Measurements from ENCODE around the gene SLC19A2. TPM values are rescaled to one million over a fixed set of nuclear protein-coding genes. Genes with fewer than 3 reads are reported as not detected.

Gene SLC19A2
- total and polyA plus RNA-seq, 5 donors, result 11.2 to 26.5 (median 16.6) TPM

- Histone ChIP-seq H3K27ac (ENCODE audit: low read length) (no peak overlapping the region), H3K4me3 (ENCODE audit: low read length) (no peak overlapping the region), H3K9me3 (ENCODE audit: control insufficient read depth, low read length) (no peaks in the 10 kb centered on the region), H3K4me1 (ENCODE audit: control insufficient read depth, insufficient read depth, low read length) (no peaks in the 10 kb centered on the region), H3K27me3 (ENCODE audit: control insufficient read depth, insufficient read depth) (no peaks in the 10 kb centered on the region)
- intact Hi-C loops (cut with DNase I), result no loop called here
- ATAC-seq, result no peak
- 88% methylated on average over 2 of the region's 2 CpGs for WGBS
- no peak for DNase-seq
These were observed 32.8 kb downstream of the SLC19A2 start for GRCh38 chr1:169452921-169453320.

GRCh38 chr1:169451218-169451824 lies 34.4 kb downstream of the SLC19A2 start:
- intact Hi-C loops (cut with DNase I), result no loop called here

GRCh38 chr1:169443923-169444322 lies 41.8 kb downstream of the SLC19A2 start:
- no peak for DNase-seq
- no peak for ATAC-seq
- intact Hi-C loops (cut with DNase I), result no loop called here
- no peaks in the 10 kb centered on the region for H3K9me3 ChIP-seq (ENCODE audit: control insufficient read depth, low read length)
- H3K4me1 ChIP-seq (ENCODE audit: control insufficient read depth, insufficient read depth, low read length), result no peaks in the 10 kb centered on the region
- H3K27me3 ChIP-seq (ENCODE audit: control insufficient read depth, insufficient read depth), result no peaks in the 10 kb centered on the region
- no peak overlapping the region for H3K4me3 ChIP-seq (ENCODE audit: low read length)
- H3K27ac ChIP-seq (ENCODE audit: low read length), result no peak overlapping the region
- 54% methylated on average over 3 of the region's 3 CpGs for WGBS

More at GRCh38 chr1:169451218-169451824, 34.4 kb downstream of the SLC19A2 start:
- WGBS, result 83% methylated on average over 1 of the region's 1 CpG
- DNase-seq (no peak), ATAC-seq (no peak)
- H3K27me3 ChIP-seq (ENCODE audit: control insufficient read depth, insufficient read depth), result no peaks in the 10 kb centered on the region
- no peak overlapping the region for H3K4me3 ChIP-seq (ENCODE audit: low read length)
- no peaks in the 10 kb centered on the region for H3K9me3 ChIP-seq (ENCODE audit: control insufficient read depth, low read length)
- no peaks in the 10 kb centered on the region for H3K4me1 ChIP-seq (ENCODE audit: control insufficient read depth, insufficient read depth, low read length)
- H3K27ac ChIP-seq (ENCODE audit: low read length), result no peak overlapping the region

- peak; percentile 97 to 99 for ATAC-seq
- intact Hi-C loops (cut with DNase I), result no loop called here
- WGBS, result 2% methylated on average over 29 of the region's 29 CpGs
- Histone ChIP-seq H3K9me3 (ENCODE audit: control insufficient read depth, low read length) (no peaks in the 10 kb centered on the region), H3K4me3 (ENCODE audit: low read length) (peak within 1 kb of the TSS; percentile 66), H3K27me3 (ENCODE audit: control insufficient read depth, insufficient read depth) (no peaks in the 10 kb centered on the region), H3K27ac (ENCODE audit: low read length) (no peak within 1 kb of the TSS), H3K4me1 (ENCODE audit: control insufficient read depth, insufficient read depth, low read length) (no peaks in the 10 kb centered on the region)
- DNase-seq, result peak; percentile 78 to 89 (median 87)
These were observed 58.6 kb downstream of the SLC19A2 start, which contains the start of gene CCDC181 for GRCh38 chr1:169427081-169427641. Gene CCDC181 (minus strand): TSS chr1:169427474. CDS start chr1:169424927, 2,547 bp downstream.

GRCh38 chr1:169426174-169426705 lies 59.5 kb downstream of the SLC19A2 start:
- Histone ChIP-seq H3K27me3 (ENCODE audit: control insufficient read depth, insufficient read depth) (no peaks in the 10 kb centered on the region), H3K27ac (ENCODE audit: low read length) (no peak overlapping the region), H3K4me3 (ENCODE audit: low read length) (peak overlapping the region; percentile 66), H3K9me3 (ENCODE audit: control insufficient read depth, low read length) (no peaks in the 10 kb centered on the region), H3K4me1 (ENCODE audit: control insufficient read depth, insufficient read depth, low read length) (no peaks in the 10 kb centered on the region)
- ATAC-seq (no peak), DNase-seq (no peak)
- 50% methylated on average over 6 of the region's 6 CpGs for WGBS
- intact Hi-C loops (cut with DNase I), result no loop called here

GRCh38 chr1:169421309-169421708 lies 64.4 kb downstream of the SLC19A2 start:
- intact Hi-C loops (cut with DNase I), result no loop called here
- WGBS, result 69% methylated on average over 5 of the region's 5 CpGs
- no peak for DNase-seq
- H3K27me3 ChIP-seq (ENCODE audit: control insufficient read depth, insufficient read depth), result no peaks in the 10 kb centered on the region
- no peak overlapping the region for H3K4me3 ChIP-seq (ENCODE audit: low read length)
- no peaks in the 10 kb centered on the region for H3K9me3 ChIP-seq (ENCODE audit: control insufficient read depth, low read length)
- no peak overlapping the region for H3K27ac ChIP-seq (ENCODE audit: low read length)
- no peaks in the 10 kb centered on the region for H3K4me1 ChIP-seq (ENCODE audit: control insufficient read depth, insufficient read depth, low read length)
- ATAC-seq, result no peak

GRCh38 chr1:169414952-169415351 lies 70.8 kb downstream of the SLC19A2 start:
- intact Hi-C loops (cut with DNase I), result no loop called here
- ATAC-seq, result no peak
- Histone ChIP-seq H3K27ac (ENCODE audit: low read length) (no peak overlapping the region), H3K27me3 (ENCODE audit: control insufficient read depth, insufficient read depth) (no peaks in the 10 kb centered on the region), H3K4me1 (ENCODE audit: control insufficient read depth, insufficient read depth, low read length) (no peaks in the 10 kb centered on the region), H3K4me3 (ENCODE audit: low read length) (no peak overlapping the region), H3K9me3 (ENCODE audit: control insufficient read depth, low read length) (no peaks in the 10 kb centered on the region)
- DNase-seq, result no peak
- WGBS, result 89% methylated on average over 2 of the region's 2 CpGs

Other genes with a start within 250 kb of the SLC19A2 start
- 10 to 100 TPM in 2 of 4 donors, 1 to 10 TPM in 2; 9.2 to 15.1 (median 10.5) TPM for gene NME7, start 118.1 kb downstream of the SLC19A2 start, total RNA-seq
- gene NME7, start 118.1 kb downstream of the SLC19A2 start, polyA plus RNA-seq, result 8.7 TPM
- 10 to 100 TPM; 24.5 to 28.3 (median 26.4) TPM for gene BLZF1, start 117.7 kb downstream of the SLC19A2 start, total RNA-seq
- 11.7 TPM for gene BLZF1, start 117.7 kb downstream of the SLC19A2 start, polyA plus RNA-seq
- gene CCDC181, start 58.5 kb downstream of the SLC19A2 start, total RNA-seq, result 1 to 10 TPM; 2.2 to 3.3 (median 2.4) TPM
- 1.9 TPM for gene CCDC181, start 58.5 kb downstream of the SLC19A2 start, polyA plus RNA-seq
- 10 to 100 TPM in 2 of 4 donors, 1 to 10 TPM in 2; 4.0 to 16.5 (median 8.7) TPM for gene F5, start 100.5 kb upstream of the SLC19A2 start, total RNA-seq
- gene F5, start 100.5 kb upstream of the SLC19A2 start, polyA plus RNA-seq, result 6.8 TPM
- 10 to 100 TPM in 3 of 4 donors, 1 to 10 TPM in 1; 8.8 to 24.8 (median 16.1) TPM for gene SELP, start 144.2 kb upstream of the SLC19A2 start, total RNA-seq
- 8.2 TPM for gene SELP, start 144.2 kb upstream of the SLC19A2 start, polyA plus RNA-seq
- gene SELL, start 225.7 kb upstream of the SLC19A2 start, total RNA-seq, result 1 to 10 TPM; 1.1 to 3.8 (median 1.2) TPM
- gene SELL, start 225.7 kb upstream of the SLC19A2 start, polyA plus RNA-seq, result 0.61 TPM
- gene SELE, start 248.1 kb upstream of the SLC19A2 start, total RNA-seq, result 1 to 10 TPM in 1 of 4 donors, under 1 TPM in 3; 0.31 to 3.2 (median 0.55) TPM
- 2.8 TPM for gene SELE, start 248.1 kb upstream of the SLC19A2 start, polyA plus RNA-seq